ENCODE results near the gene CCDC30. TPM values are rescaled to one million over a fixed set of nuclear protein-coding genes. Genes with fewer than 3 reads are reported as not detected.
A peak's percentile ranks its signal among the peaks of the same experiment; 100 is the strongest.
"Not testable (repeated sequence)": the region's sequence is repeated elsewhere in the genome, so short reads cannot be mapped to it uniquely, and the experiment has no call there.

CCDC30 gene
- total RNA-seq, 4 donors from 2014 or later = 2.7 to 13.3 (median 7.1) TPM

- H3K27me3 ChIP-seq = no peaks in the 10 kb centered on the region
- H3K27ac ChIP-seq = peak within 1 kb of the TSS; percentile 92 to 98 (median 97)
- H3K4me1 ChIP-seq = peaks cover 0 to 58% (median 39%) of the 10 kb centered on the region in 4 donors
- H3K9me3 ChIP-seq = no peaks in the 10 kb centered on the region
- peak; percentile 94 to 99 for DNase-seq (ENCODE audit: low spot score in 2 of 2)
- peaks cover 0 to 2% (median 0%) of the 10 kb centered on the region in 3 donors for H3K36me3 ChIP-seq
- TF ChIP-seq POLR2A (IDR thresholded peaks at IDR 0.05) (peak; percentile 67 to 83), EP300 (IDR thresholded peaks at IDR 0.05) (peak in 1 of 2 donors; percentile 96), CTCF (IDR thresholded peaks at IDR 0.05) (peak in 1 of 5 experiments; percentile 37)
- whole genome bisulfite sequencing, 2 donors = 0% methylated on average over 47 to 48 of the region's 54 CpGs
- peak within 1 kb of the TSS; percentile 77 to 100 (median 96) for H3K4me3 ChIP-seq
Observed at GRCh38 chr1:42681741-42682483, 218.8 kb downstream of the CCDC30 start, which contains the start of gene YBX1. TSS of gene YBX1 (plus strand) at chr1:42682418. CDS start at chr1:42682566, 148 bp downstream.

- not testable (repeated sequence) for H3K9me3 ChIP-seq; H3K27me3 ChIP-seq; H3K36me3 ChIP-seq; DNase-seq (ENCODE audit: low spot score in 2 of 2)
- WGBS, 2 donors = 0 to 2% methylated on average over 8 to 21 of the region's 33 CpGs
- Histone ChIP-seq H3K27ac (peak overlapping the region; percentile 92 to 98 (median 97)), H3K4me3 (peak overlapping the region; percentile 58 to 100 (median 96)), H3K4me1 (peaks cover 0 to 63% (median 43%) of the 10 kb centered on the region in 4 donors)
Observed at GRCh38 chr1:42682484-42682738, 219.3 kb downstream of the CCDC30 start.

GRCh38 chr1:42682739-42683531 lies 219.8 kb downstream of the CCDC30 start:
- Histone ChIP-seq H3K4me3 (peak overlapping the region; percentile 58 to 100 (median 96)), H3K9me3 (no peaks in the 10 kb centered on the region), H3K4me1 (peaks cover 0 to 69% (median 43%) of the 10 kb centered on the region in 4 donors), H3K27me3 (no peaks in the 10 kb centered on the region), H3K36me3 (no peaks in the 10 kb centered on the region), H3K27ac (peak overlapping the region; percentile 92 to 98 (median 97))
- TF ChIP-seq EP300 (IDR thresholded peaks at IDR 0.05) (peak in 1 of 2 donors; percentile 76), CTCF (IDR thresholded peaks at IDR 0.05) (peak in 1 of 5 experiments; percentile 21), POLR2A (IDR thresholded peaks at IDR 0.05) (peak; percentile 21 to 38)
- 0 to 1% methylated on average over 10 to 64 of the region's 103 CpGs for WGBS, 2 donors
- peak; percentile 48 to 50 for DNase-seq (ENCODE audit: low spot score in 2 of 2)

- H3K4me1 ChIP-seq = peaks cover 0 to 80% (median 45%) of the 10 kb centered on the region in 4 donors
- TF ChIP-seq EP300 (IDR thresholded peaks at IDR 0.05) = no peak
- TF ChIP-seq CTCF (IDR thresholded peaks at IDR 0.05) = no peak
- TF ChIP-seq POLR2A (IDR thresholded peaks at IDR 0.05) = no peak
- WGBS, 2 donors = 26 to 31% methylated on average over 5 of the region's 5 CpGs
Observed at GRCh38 chr1:42684139-42684538, 221.1 kb downstream of the CCDC30 start.

GRCh38 chr1:42686418-42686817 lies 223.3 kb downstream of the CCDC30 start:
- Histone ChIP-seq H3K4me3 (no peak overlapping the region), H3K36me3 (no peaks in the 10 kb centered on the region), H3K27ac (no peak overlapping the region), H3K4me1 (peaks cover 0 to 80% (median 51%) of the 10 kb centered on the region in 4 donors), H3K9me3 (no peaks in the 10 kb centered on the region), H3K27me3 (no peaks in the 10 kb centered on the region)
- TF ChIP-seq CTCF (IDR thresholded peaks at IDR 0.05) = no peak
- TF ChIP-seq POLR2A (IDR thresholded peaks at IDR 0.05) = no peak
- no peak for TF ChIP-seq EP300 (IDR thresholded peaks at IDR 0.05)
- DNase-seq (ENCODE audit: low spot score in 2 of 2) = no peak
- WGBS, 2 donors = 75 to 80% methylated on average over 4 of the region's 4 CpGs

More at GRCh38 chr1:42684139-42684538, 221.1 kb downstream of the CCDC30 start:
- H3K4me3 ChIP-seq = peak overlapping the region in 2 of 4 donors; percentile 92 to 99
- H3K9me3 ChIP-seq = no peaks in the 10 kb centered on the region
- no peak for DNase-seq (ENCODE audit: low spot score in 2 of 2)
- H3K27me3 ChIP-seq = no peaks in the 10 kb centered on the region
- no peaks in the 10 kb centered on the region for H3K36me3 ChIP-seq
- H3K27ac ChIP-seq = no peak overlapping the region
